HG02970 (cell line): ENCODE results near the gene GLRX.
"Not testable (repeated sequence)": the region's sequence is repeated elsewhere in the genome, so short reads cannot be mapped to it uniquely, and the experiment has no call there.

Experiments
- ATAC-seq: cut with Tn5 transposase; IDR thresholded peaks from one replicate; pipeline ENCODE4 v1.9.1; 2021; ENCODE audit warnings: mild to moderate bottlenecking, moderate library complexity, moderate number of reproducible peaks; ENCODE audit not compliant: unreplicated experiment, low FRiP score

GLRX gene, protein sequence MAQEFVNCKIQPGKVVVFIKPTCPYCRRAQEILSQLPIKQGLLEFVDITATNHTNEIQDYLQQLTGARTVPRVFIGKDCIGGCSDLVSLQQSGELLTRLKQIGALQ

DNA sequence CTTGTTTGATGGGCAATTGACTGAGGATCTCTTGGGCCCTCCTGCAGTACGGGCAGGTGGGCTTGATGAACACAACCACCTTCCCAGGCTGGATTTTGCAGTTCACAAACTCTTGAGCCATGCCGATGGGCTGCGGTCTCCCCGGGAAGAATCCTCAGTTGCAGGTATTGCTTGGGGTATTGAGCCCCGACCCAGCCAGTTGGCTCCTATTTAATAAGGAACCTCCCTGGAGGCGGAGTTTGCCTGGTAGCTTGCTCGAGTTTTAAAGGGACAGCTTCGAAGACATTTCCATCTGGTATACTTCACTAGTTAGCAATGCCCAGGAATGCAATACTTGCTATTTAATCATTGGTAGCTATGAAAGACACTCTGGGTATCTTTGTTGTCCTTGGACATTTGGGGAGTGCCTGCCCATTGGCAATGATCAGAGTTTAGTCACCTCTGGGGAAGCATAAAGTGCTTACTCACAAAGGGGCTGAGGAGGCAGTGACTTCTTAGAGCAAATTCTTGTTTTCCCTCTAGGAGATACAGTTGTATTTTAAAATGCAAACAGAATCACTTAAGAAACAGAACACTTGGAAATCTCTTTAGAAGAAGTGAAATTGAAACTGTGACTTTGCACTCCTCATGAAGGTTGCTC lies at the start of gene GLRX:
TSS of gene GLRX (minus strand) at position 185 of the 640 bp plus-strand sequence. CDS start at position 121, 64 bp downstream.
- no peak for ATAC-seq

DNA sequence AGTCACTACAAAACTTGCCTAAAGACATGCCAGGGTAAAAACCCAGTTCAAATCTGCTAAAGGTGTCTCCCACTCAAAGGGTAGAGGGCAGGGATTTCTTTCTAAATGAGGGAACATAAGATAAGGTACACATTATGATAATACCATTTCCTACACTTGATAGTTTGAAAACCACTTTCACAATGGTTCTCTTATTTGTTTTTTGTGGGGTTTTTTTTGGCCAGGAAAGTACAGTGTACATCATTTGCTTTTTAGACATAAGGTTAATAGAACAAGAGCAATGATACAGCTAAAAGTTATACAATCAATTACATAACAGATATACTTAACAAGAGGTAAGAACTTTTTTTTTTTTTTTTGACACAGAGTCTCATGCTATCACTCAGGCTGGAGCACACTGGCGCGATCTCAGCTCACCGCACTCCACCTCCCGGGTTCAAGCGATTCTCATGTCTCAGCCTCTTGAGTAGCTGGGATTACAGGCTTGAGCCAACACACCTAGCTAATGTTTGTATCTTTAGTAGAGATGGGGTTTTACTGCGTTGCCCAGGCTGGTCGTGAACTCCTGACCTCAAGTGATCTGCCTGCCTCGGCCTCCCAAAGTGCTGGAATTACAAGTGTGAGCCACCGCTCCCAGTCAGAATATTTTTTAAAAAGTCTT lies 48.8 kb upstream of the GLRX start:
- no peak for ATAC-seq

DNA sequence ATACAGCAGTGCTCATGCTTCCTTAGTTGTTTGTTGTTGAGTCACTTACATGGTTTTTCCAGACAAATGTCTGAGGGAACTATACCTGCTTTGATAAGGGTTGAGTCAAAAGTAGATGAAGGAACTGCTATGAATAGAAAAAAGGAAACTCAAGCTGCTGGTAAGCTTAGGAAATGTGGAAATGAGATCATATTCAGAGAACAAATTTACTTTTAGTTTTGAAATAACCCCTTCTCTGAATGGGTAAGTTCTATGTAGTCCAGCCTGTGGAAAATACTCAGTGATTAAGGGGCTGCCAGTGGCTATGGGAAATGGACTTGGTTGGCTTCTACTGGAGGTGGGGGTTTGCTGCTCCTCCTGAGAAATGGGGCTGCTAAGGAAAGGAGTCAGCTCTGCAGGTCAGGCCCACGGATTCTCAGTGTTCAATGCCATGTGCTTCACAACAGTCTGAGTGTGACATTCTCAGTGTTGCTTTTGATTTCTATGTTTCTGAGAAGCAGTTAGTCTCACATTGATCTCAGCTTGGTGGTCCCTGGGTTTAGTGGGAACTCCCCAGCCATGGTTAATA lies 47.7 kb upstream of the GLRX start:
- peak; percentile 63 for ATAC-seq

DNA sequence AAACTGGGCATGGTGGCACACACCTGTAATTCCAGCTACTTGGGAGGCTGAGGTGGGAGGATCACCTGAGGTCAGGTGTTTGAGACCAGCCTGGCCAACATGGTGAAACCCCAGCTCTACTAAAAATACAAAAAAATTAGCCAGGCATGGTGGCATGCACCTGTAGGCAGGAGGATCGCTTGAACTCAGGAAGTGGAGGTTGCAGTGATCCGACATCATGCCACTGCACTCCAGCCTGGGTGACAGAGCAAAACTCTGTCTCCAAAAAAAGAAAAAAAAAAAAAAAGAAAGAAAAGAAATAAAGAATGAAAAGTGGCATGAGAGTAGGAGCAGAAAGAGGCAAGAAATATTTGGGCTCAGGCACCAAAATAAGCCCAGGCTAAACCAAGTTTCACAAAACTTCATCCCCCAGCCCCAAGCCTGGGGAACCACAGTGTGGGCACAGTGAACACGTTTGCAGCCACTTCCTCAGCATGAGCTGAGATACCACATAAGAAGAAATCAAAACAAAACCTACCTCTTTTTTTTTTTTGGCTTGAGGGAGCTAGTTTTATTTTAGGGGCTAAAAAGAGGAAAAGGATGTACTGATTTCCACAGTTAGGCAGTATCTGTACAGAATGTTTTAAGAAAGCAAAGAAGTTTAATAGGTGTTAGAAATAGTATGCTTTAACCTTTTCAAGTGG lies 46.8 kb upstream of the GLRX start:
- not testable (repeated sequence) for ATAC-seq

DNA sequence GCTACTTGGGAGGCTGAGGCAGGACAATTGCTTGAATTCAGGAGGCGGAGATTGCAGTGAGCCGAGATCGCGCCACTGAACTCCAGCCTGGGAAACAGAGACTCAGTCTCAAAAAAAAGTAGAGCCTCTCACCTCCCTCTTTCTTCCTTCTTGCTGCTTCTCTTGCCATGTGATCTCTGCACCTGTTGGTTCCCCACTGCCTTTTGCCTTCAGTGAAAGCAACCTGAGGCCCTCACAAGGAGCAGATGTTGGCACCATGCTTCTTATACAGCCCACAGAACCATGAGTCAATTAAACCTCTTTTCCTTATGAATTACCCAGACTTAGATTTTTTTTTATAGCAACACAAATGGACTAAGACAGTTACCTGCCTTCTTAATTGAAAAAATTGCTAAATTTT lies 45.6 kb upstream of the GLRX start:
- no peak for ATAC-seq

DNA sequence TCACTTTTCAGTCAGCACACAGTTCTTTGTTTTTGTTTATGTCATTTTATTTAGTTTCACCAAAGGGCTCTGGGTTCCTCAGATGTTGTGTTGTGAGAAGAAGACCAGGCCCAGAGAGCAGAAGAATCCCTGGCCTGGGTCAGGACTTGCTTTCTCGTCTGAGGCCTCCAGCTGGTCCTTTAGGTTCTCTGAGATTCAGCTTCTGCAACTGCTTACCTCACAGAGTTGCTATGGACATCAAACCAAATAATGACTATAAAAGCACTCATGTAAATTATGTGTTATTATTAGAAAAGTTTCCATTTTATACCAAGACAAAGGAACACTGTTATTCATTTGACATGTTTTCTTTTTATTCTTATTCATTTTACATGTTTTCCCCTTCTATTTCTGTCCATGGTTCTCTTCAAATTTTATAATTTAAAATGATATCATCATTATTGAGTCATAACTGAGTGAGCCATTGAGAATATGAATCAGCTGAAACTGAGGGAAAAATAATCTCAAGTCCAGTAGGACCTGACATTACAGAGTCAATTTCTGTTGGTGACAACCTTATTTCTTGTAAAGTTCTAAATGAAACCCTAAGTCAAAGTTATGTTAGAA lies 44.0 kb upstream of the GLRX start:
- ATAC-seq: no peak

DNA sequence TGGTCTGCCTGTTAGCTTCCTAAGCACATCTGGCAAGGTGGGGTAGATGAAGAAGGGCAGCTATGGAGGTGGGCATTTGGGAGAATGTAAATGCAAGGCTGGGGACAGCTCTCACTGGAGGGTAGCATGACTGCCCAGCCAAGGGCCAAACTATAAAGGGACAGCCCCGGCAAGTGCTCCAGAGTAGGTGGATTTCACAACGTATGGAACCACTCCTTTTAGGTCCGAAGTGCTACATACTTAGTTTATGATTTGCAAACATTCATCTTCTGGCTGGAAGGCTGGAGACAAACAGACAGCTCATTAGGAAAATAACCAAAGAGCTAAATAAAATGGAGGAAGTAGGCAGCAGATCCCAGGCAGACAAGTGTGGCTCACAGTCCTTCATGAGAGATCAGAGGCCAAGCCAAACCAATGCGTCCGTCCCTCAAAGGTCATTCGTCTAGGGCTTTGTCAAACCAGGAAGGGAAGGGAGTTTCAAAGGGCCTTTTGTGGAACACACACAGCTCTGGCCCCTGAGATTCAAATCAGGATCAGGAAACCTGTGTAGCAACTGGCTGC lies 42.5 kb upstream of the GLRX start:
- ATAC-seq: no peak

DNA sequence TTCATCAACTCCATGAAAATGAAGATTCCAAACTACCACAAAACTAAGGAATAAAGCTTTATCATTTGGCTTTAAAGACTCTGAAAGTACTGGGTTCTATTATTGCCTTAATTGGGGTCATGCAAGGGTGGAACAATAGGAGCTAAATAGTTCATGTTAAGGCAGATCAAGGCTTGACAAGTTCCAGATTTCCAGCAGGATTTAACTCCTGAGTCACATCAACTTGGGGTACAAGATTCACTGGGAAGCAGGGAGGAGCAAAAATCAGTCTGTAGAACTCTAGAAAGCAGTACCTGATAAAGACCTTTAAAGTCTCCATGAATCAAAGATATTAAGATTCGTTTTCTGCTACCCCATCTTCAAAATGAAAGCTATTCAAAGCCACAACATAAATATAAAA lies 41.9 kb upstream of the GLRX start:
- no peak for ATAC-seq

DNA sequence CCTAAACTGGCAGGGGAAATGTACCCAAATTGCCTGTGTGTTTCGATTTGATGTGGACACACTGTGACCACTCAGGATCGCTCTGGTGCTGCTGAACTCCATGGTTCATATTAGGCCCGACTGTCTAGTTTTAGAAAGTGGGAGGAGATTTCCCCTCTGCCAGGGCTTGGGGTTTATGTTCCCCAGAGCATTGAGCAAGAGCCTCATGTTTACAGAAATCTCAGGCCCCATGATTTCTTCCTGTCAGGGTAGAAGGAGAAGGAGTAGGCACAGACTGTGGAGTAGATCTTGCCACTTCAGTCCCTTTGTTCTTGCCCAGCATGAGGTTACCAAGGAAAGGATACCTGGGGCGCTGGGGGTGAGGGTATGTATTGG lies 40.8 kb upstream of the GLRX start:
- ATAC-seq: no peak

DNA sequence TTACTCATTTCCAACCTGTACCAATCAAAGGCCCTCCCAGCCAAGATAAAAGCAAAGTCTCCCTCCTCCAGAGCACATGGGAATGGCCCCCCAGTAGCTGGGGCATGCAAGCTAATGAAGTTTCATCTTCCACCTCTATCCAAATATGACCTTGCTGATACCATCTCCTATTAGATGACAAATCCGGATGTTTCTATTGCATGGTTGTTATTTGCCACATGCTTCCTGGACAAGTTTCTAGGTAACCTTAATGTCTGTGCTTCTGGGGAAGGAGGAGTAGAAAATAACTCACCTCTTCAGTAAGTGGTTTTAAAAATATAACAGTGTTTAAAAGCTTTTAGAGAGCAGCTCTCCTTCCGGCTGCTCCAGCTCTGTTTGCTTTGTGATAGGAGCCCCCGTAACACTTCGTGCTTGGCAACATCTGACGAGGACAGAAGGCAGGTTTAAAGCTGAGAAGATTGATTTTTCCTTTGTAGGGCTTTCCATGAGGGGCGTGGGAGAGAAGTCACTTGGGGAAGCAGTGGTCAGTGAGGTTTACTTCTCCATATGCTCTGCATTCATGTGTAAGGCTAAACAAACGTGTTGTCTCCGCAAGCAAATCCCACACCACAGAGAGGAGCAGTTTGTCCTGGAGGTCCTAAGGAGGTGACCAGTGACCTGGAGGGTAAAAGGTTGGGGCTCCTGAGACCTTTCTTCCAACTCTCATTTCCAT lies 40.3 kb upstream of the GLRX start:
- no peak for ATAC-seq

DNA sequence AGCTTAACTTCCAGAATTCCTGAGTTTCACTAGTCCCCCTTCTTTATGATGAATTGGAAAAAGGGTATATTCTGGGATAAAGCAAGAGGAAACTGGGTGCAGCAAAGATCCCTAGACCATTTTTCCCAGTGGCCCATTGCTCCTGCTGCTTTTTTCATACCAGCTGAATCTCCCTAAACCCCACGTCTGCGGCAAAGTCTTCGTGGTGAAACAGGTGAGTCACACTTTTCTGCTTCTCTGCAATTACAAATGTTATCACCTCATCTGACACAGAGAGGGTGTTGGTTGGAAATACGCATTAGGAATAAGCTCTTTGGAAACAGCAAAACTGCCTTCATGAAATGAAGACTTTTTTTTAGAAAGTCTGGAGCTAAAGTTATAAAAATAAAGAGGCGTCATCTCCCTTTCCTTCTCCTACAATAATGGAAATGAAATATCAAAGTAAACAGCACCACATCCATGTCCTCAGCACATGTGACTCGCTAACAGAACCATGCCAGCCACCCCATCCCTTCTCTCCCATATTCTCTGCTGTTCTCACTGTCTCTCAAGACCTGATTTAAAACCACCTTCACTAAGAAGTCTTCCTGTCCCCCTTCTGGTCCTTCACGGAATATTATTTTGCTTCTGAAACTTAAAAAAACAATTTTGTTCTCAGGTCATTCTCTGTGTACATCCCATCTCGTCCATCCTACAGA lies 39.5 kb upstream of the GLRX start:
- no peak for ATAC-seq

DNA sequence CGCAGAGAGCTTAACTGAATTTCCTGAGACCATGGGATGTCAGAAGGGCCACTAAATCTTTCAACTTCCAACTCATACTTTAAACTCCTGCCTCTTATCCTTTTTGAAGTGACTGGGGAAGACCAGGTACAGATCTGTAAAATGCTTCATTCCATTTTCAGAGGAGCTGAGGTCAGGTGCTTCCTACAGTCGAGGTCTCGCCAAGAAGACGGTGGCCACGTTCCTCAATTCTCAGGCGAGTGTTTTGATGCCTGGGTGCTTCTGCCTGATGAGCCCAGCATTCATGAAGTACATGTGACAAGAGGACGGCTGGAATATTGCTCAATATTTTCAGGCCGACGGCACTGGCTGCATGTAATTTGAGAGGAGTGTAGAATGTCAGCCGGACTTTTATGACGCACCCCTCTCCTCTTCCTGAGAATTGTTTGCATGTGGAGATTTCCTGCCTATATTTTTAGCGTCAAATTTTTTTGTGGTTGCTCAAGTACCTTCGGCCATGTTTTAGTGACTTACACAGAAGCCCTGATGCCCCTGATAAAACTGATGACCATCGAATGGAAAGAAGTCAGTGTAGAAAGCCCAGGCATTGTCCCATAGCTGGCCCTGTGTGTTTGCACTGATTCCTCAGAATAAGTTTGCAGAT lies 38.8 kb upstream of the GLRX start:
- no peak for ATAC-seq

DNA sequence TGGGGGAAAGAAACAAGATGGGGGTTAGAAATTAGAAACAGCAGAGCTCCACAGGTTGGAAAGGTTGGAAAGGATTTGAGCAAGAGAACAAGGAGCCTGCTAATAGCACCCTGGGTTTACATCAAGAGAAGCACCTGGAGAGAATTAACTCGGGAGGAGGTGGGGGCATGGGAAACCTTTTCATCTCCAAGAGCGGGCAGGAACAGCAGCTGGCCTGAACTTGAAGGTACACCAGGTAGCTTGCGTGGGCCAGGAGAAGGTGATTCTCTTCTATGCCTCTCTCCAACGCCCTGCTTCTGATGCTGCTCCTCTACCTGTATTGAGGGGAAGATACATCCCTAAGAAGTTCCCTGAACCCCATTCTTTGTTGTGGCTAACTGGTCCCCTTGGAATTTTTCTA lies 37.1 kb upstream of the GLRX start:
- no peak for ATAC-seq

DNA sequence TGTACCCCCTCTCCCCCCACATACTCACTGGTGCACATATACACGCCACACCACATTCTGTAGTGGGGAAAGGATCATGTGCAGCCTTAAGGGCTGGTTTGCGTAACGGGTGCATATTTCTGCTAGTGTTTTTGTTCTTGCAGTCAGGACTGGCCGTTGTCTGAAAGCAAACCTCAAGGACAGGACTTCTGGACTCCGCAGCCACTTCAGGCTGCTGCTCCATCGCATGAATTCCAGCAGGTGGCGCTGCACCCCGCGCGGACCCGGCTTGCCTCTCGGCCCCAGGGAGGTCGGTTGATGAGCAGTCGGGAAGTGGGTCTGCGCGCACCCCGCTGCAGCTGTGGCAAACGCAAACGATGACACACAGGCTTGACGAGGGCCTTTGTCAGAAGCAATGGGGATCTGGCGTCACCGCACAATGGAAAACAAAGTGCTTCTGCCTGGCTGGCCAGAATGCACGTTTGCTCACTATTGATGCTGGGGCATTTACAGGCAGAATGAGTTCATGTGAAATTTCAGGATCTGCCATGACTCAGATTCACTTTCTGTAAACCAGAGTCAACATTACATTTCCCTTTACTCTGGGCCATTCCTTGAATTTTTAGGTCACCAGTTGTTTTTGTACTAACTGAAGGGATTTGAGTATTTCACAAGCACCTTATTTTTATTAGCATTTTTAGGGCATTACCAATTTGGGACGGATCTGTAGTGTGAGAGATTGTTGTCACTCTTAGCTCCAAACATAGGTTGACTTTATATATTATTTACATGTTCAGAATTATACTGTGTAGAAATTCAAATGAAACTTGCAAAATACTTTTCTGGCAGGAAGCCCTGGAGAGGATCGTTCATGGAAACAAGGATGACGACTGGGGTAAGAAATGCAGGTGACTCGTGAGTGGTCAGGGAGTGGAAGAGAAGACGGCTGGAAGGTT lies 36.4 kb upstream of the GLRX start:
- peak; percentile 88 for ATAC-seq

DNA sequence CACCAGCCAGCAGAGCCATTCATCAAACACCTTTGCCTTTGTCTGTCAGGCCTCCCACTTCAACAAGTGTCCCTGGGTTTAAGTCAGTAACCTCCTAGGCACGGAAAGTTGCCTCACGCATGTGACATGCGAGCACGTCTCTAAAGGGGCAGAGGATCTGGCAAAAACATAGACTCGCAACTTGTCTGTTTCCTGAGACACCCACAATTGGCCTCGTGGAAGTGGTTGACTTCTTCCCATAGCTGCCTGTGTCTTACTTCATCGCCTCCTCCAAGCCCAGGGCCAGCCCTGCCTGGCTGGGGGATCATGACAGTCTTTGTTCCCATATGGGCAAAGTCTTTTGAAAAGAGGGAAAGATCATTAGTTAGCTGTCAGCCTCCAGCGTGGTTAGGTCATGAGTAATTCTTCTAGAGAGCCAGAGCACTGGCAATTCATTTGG lies 35.5 kb upstream of the GLRX start:
- ATAC-seq: no peak

DNA sequence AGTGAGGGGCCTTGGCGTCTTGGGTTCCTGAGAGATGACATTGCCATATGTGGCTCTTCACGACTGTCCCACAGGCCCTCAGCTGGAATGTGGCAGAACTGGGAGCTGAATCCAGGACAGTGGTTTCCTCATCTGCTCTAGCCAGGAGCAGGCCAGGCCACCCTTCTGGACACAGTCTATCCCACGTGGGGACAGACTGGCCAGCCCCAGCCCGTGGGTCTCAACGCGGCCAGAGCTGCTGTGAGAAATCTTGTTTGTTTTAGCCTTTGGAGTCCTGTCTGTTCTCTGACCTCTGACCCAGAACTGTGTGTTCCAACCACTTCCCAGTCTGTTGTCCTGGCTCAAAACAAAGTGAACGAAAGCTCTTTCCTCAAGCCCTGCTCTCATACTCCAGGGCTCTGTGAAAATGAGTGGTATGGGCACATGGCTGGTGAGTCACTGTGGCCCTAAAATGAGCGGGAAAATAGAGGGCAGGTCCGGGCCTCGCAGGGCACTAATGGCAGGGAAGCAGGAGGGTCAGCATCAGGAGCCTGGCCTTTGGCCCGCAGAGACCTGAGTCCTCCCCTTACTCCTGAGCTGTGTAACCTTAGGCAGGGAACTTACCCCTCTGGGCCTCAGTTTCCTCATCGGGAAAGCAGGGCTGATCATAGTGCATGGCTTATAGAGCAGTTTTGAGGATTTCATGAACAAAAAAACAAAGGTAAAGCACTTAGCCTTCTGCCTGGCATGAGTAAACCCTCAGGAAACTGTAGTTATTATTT lies 34.8 kb upstream of the GLRX start:
- no peak for ATAC-seq

DNA sequence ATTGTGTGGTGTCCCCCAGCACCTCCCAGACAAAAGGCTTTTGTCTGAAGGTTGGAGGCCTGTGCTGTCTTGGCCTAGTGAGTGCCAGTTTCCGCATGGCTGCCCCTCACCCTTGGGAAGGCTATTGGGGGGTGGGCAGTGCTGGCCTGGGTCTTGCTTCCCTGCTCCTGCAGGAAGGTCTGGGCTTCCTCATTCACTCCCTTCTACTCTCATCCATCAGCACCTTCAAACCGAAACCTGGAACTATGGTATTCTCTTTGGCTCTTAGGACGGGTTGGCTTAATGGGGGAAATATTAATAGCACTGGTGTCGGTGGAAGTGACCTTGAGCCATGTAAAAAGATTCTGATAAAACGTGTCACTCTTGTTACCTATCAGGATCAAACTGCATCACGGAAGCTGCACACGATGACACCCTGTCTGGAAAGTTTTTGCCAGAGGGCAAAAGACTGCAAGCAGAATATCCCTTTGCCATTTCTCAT lies 34.0 kb upstream of the GLRX start:
- no peak for ATAC-seq
